Erythroblast (primary cell): ENCODE measurements around the gene CTSF.
A peak's percentile ranks its signal among the peaks of the same experiment; 100 is the strongest.

Experiments used
- DNase-seq, 2 experiments: peaks; one replicate each; lab custom pipeline; 2025; lab: John Stamatoyannopoulos, UW
- GATA1 ChIP-seq: IDR thresholded peaks from 2 replicates; pipeline ENCODE4 v1.6.1; 2011; ENCODE audit warnings: low read depth, mild to moderate bottlenecking, control low read depth, low read length, moderate library complexity
- POLR2A ChIP-seq: IDR thresholded peaks from 2 replicates; pipeline ENCODE4 v1.6.1; 2011; ENCODE audit warnings: mild to moderate bottlenecking, low read length

CTSF gene

DNA sequence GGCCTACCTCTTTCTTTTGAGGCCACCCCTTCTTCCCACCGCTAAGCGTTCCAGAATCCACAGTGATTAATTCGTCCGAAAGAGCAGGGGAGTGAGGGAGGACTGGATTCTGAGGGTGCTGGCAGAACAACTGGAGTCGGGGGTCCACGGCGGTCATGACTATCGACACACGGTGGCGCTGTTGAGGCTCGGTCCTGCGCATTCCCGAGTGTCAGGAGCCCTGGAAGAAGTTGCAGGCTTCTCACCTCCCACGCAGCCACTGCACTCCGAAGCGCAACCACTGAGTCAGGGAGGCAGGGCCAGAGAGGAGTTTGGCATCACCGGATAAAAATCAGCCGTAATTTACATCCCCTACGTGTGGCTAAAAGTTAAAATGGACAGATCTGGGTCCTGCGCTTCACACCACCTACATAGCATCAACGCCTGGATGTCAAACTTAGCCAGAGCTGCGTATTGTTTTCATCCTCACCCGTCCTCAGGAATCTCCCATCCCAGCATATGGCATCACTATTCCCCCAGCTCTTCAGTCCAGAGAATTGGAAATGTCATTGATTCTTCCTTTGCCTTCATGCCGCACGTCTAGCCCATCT is 10.7 kb upstream of the CTSF start:
- DNase-seq, result peak; percentile 63 to 84
- TF ChIP-seq GATA1 (no peak), POLR2A (no peak)

DNA sequence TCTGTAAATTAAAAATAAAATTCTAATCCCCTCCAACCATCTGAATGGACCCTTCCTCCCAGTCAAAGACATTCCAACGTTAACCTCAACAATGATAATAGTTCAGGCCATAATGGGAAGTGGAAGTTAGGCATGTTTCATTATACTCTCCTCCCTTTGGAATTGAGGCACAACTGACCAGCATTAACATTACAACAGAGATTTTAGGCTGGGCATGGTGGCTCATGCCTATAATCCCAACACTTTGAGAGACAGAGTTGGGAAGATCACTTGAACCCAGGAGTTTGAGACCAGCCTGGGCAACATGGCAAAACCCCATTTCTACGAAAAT is 2.4 kb upstream of the CTSF start:
- no peak for DNase-seq
- no peak for TF ChIP-seq POLR2A
- TF ChIP-seq GATA1, result no peak

DNA sequence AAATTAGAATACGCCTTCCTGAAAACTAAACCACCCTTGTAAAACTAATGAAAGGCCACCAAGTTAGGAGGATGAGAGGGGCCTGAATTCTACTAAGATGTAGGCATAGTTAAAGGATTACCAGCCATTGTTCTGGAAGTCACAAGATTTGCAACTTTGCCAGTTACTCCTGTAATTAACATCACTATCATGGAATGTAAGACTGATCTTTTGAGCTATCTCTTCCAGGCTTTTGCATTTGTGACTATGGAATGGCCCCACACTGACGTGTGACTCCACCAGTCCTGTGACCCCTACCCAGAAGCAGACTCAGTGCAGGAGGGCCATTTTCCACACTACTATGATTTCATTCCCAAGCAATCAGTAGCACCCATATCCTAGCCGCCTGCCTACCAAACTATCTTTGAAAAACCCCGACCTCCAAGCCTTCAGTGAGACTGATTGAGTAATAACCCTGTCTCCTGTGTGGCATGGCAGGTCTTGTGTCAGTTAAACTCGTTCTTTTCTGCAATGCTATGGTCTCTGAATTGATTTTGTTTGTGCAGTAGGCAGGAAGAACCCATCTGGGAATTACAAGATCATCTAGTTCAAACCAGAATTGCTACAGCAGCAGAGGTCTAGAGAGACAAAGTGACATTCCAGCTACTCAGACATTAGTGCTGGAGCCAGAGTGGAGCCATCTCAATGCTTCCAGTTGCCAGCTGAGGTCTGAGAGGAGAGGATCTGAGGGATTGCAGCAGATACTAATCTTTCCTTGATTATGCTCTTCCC is 1.9 kb upstream of the CTSF start:
- no peak for DNase-seq
- TF ChIP-seq POLR2A (no peak), GATA1 (no peak)

DNA sequence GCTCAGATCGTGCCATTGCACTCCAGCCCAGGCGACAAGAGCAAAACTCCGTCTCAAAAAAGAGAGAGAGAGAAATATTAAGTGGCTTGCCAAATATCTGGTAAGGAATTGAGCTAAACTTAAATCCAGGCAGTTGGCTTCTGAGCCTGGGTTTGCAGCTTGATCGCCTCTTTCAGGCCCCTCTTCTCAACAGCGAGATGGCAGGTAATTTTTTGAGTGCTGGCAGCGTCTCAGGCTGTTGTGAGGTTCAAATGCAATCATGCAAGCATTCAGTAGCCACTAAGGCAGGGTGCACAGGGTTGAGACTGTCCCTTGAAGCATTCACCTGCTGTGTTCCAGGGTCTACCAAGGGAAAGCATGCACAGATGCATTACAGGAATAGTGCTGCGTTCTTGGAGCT is 670 bp upstream of the CTSF start:
- DNase-seq, result no peak
- TF ChIP-seq POLR2A (no peak), GATA1 (no peak)

DNA sequence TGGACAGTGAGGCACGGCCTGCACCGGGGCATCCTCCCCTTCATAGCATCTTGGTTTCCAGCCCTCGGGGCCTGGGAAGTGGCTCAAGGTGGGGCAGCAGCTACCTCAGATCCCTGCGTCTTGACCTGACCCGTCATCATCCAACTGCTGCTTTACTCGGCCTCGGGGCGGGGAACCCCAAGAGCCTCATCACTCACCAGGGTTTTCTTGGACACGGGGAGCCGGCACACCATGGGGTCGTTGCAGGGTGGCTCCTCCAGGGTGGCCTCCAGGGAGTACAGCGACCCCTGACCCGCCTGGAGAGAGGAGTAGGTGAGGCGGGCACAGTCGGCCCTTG is 651 bp downstream of the CTSF start:
- no peak for DNase-seq
- no peak for TF ChIP-seq POLR2A
- TF ChIP-seq GATA1, result no peak

DNA sequence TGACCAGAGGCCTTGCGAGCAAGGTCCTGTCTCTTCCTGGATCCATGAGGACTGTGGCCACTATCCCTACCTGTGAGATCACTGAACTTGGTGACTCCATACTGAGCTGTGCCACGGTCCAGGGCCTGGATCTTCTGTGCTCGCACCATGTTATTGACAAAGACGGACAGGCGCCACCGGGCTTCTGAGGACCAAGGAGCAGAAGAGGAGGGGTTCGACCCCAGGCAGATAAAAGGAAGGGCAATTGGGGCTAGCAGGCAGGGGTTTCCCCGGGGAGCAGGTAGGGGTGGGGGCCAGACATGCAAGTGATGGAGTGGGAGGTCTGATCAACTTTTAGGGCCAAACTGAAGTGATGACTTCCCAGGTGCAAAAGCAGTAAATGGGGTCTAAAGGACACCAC is 2.2 kb downstream of the CTSF start:
- TF ChIP-seq POLR2A, result no peak
- no peak for TF ChIP-seq GATA1
- DNase-seq, result no peak

DNA sequence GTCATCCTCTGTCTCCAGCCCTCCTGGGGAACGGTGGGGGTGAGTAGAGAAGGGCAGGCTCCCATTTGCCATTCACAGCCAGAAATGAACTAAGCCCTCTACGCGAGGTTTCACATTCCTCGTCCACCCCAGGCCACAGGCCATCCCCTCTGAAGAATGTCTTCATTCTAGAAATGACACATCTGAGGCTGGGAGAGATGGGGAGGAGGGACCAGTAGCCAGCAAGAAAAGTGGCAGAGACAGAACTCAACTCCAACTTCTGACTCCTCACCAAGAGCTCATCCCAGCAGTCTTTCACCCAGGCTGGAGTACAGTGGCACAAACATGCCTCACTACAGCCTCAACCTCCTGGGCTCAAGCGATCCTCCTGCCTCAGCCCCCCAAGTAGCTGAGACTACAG is 3.4 kb downstream of the CTSF start:
- no peak for DNase-seq

DNA sequence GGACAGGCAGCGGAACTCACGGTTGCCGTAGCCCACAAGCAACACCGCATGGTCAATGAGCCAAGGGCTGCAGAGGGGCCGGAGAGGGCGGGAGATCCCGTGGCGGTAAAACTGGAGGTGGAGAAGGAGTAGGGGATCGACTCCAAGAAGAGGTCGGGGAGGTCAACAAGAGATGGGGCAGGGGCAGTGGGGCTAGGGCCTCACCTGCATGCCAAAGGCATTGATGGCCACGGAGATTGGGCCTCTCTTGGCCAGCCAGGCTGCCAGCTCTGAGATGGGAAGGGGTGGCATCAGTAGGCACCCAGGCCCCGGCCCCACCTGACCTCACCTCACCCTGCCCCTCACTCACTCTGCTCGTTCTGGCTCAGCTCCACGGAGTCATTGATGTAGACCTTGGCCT is 3.9 kb downstream of the CTSF start:
- DNase-seq, result no peak
- no peak for TF ChIP-seq POLR2A
- no peak for TF ChIP-seq GATA1

More for the DNA sequence above, 3.4 kb downstream of the CTSF start:
- TF ChIP-seq GATA1, result no peak
- TF ChIP-seq POLR2A, result no peak

DNA sequence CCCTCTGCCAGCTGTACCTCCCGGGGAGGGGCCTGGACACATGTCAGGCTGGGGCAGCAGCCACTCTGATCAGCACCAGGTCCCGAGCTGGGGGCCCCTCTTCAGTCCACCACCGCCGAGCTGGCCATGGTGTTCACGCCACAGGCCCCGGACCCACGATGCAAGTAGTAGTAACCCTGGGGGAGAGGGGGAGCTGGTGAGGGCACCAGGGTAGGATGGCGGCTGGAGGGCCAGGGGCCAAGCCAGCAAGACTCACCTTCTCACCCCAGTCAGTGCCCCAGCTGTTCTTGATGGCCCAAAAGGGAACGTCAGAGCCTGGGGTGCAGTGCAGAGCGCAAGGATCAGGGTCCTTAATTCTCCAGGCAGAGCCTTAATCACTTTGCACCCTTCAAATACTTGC is 4.6 kb downstream of the CTSF start:
- DNase-seq, result no peak
- TF ChIP-seq POLR2A (no peak), GATA1 (no peak)

DNA sequence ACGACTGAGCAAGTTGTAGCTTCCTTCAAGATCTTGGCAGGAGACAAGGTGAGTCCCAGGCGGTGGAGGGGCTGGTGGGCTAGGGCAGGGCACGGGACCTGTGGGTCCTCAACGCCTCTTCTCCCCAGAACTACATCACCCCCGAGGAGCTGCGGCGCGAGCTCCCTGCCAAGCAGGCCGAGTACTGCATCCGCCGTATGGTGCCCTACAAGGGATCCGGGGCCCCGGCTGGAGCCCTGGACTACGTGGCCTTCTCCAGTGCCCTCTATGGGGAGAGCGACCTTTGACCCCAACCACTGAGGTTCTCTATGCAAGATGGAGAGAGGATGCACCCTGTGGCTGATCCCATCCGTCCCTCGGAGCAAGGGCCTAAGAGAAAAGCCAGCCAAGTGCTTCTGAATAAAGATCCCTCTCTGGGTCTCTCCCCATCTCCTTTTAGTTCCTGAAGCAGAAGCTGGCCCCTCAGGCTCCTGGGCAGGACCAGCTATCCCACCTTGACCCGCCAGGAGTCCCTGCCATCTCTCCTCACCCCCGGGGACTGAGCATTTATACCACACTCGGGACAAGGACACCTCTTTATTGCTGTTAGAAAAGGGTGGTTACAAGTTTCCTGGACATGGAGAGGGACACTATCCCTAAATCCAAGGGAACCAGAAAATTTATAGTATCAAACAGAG is 5.4 kb downstream of the CTSF start:
- TF ChIP-seq POLR2A (no peak), GATA1 (no peak)
- DNase-seq, result no peak

DNA sequence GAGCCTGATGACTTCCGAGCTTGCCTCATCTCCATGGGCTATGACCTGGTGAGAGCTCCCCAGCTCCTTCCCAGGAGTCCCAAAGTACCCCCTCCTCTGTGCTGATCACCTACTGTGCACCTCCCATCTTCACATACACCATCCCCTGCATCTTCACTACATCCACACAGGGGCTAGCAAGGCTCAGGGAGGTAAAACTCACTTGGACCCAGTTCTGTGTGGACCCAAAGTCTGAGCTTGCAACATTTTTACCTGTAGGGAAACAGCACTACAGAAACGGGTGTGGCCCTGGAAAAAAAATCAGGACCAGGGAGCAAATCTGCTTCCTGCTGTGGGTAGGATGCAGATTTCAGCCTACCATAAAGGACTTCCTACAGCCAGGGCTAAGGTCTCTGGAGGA is 6.1 kb downstream of the CTSF start:
- no peak for TF ChIP-seq GATA1
- no peak for TF ChIP-seq POLR2A
- no peak for DNase-seq

DNA sequence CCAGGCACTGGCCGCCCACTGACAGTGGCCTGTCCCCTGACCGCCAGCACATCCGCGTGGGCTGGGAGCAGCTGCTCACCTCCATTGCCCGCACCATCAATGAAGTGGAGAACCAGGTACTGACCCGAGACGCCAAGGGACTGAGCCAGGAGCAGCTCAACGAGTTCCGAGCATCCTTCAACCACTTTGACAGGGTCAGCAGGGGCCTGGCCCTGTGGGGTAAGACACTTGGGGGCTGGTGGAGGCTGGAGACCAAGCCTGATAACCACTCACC is 6.5 kb downstream of the CTSF start:
- DNase-seq, result no peak
- no peak for TF ChIP-seq GATA1
- TF ChIP-seq POLR2A, result no peak

DNA sequence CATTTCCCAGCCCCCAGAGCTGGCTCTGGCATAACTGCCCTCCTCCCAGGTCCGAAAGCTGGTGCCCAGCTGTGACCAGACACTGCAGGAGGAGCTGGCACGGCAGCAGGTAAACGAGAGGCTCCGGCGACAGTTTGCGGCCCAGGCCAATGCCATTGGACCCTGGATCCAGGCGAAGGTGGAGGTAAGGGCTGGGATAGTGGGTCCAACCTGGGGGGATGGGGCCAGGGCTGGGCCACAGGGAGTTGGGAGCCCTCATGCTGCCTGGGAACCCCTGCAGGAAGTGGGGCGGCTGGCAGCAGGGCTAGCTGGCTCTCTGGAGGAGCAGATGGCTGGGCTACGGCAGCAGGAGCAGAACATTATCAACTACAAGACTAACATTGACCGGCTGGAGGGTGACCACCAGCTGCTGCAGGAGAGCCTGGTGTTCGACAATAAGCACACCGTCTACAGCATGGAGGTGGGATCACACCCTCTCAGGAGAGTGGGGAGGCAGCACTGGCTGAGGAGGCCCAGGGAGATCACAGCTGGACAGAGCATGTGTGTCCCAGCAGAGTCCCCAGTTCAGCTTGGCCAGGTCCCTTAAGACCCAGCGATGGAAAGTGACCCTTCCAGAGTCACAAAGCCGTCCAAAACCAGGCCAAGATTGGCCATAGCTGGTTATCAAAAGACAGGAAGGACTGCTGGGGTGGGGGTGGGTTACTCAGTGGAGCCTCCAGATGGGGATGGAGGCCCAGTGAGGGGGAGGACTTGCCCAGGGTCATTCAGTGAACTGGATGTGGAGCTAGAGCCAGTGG is 7.0 kb downstream of the CTSF start:
- no peak for DNase-seq
- no peak for TF ChIP-seq GATA1
- TF ChIP-seq POLR2A, result no peak
